ENCODE measurements around the gene STX10. TPM values are rescaled to one million over a fixed set of nuclear protein-coding genes. Genes with fewer than 3 reads are reported as not detected.

The STX10 gene
- total and polyA plus RNA-seq, 3 donors from 2014 or later: 18.1 to 37.6 (median 27.2) TPM

GRCh38 chr19:13095934-13096927, 53.9 kb downstream of the STX10 start:
- Histone ChIP-seq H3K27ac (peak overlapping the region; percentile 18 to 65), H3K27me3 (no peaks in the 10 kb centered on the region), H3K36me3 (ENCODE audit: low read depth, missing control alignments) (no peaks in the 10 kb centered on the region), H3K4me3 (peak overlapping the region in 1 of 2 donors; percentile 58), H3K9me3 (no peaks in the 10 kb centered on the region), H3K4me1 (peaks cover 32% of the 10 kb centered on the region)
- 38 to 53% methylated on average over 29 to 40 of the region's 44 CpGs for WGBS, 2 donors
- TF ChIP-seq CTCF (IDR thresholded peaks at IDR 0.05) (peak in 1 of 3 experiments; percentile 13), POLR2A (IDR thresholded peaks at IDR 0.05) (no peak)
- intact Hi-C loops (cut with DNase I; ENCODE audit: low total_unique reads): no loop called here
- DNase-seq: no peak

GRCh38 chr19:13095393-13095784, 54.8 kb downstream of the STX10 start:
- H3K9me3 ChIP-seq: no peaks in the 10 kb centered on the region
- 48 to 66% methylated on average over 14 to 21 of the region's 25 CpGs for whole genome bisulfite sequencing, 2 donors
- peaks cover 39% of the 10 kb centered on the region for H3K4me1 ChIP-seq
- H3K27ac ChIP-seq: peak overlapping the region; percentile 18 to 65
- no peaks in the 10 kb centered on the region for H3K36me3 ChIP-seq (ENCODE audit: low read depth, missing control alignments)
- H3K4me3 ChIP-seq: peak overlapping the region; percentile 6 to 27
- H3K27me3 ChIP-seq: no peaks in the 10 kb centered on the region
- DNase-seq: no peak
- TF ChIP-seq POLR2A (IDR thresholded peaks at IDR 0.05): no peak
- TF ChIP-seq CTCF (IDR thresholded peaks at IDR 0.05): no peak
- intact Hi-C loops (cut with DNase I; ENCODE audit: low total_unique reads): no loop called here

- Histone ChIP-seq H3K27ac (peak overlapping the region; percentile 18 to 65), H3K4me1 (peaks cover 44% of the 10 kb centered on the region), H3K27me3 (no peaks in the 10 kb centered on the region), H3K36me3 (ENCODE audit: low read depth, missing control alignments) (no peaks in the 10 kb centered on the region), H3K9me3 (no peaks in the 10 kb centered on the region), H3K4me3 (peak overlapping the region in 1 of 2 donors; percentile 27)
- no peak for DNase-seq
- TF ChIP-seq CTCF (IDR thresholded peaks at IDR 0.05): no peak
- no peak for TF ChIP-seq POLR2A (IDR thresholded peaks at IDR 0.05)
- 54% methylated on average over 11 to 14 of the region's 16 CpGs for WGBS, 2 donors
- intact Hi-C loops (cut with DNase I; ENCODE audit: low total_unique reads): no loop called here
Observed at GRCh38 chr19:13094771-13095392, 55.3 kb downstream of the STX10 start.

GRCh38 chr19:13094106-13094504, 56.1 kb downstream of the STX10 start:
- no peaks in the 10 kb centered on the region for H3K9me3 ChIP-seq
- no peaks in the 10 kb centered on the region for H3K36me3 ChIP-seq (ENCODE audit: low read depth, missing control alignments)
- peaks cover 45% of the 10 kb centered on the region for H3K4me1 ChIP-seq
- TF ChIP-seq POLR2A (IDR thresholded peaks at IDR 0.05) (no peak), CTCF (IDR thresholded peaks at IDR 0.05) (no peak)
- 58 to 66% methylated on average over 5 of the region's 5 CpGs for WGBS, 2 donors
- H3K27me3 ChIP-seq: no peaks in the 10 kb centered on the region
- no peak overlapping the region for H3K4me3 ChIP-seq
- no peak for DNase-seq
- H3K27ac ChIP-seq: peak overlapping the region in 1 of 2 donors; percentile 80
- intact Hi-C loops (cut with DNase I; ENCODE audit: low total_unique reads): no loop called here

Other genes starting within 250 kb of the STX10 start
- 10 to 100 TPM; 12.3 to 20.4 TPM for gene SYCE2, start 231.1 kb downstream of the STX10 start, total RNA-seq
- 61.1 TPM for gene SYCE2, start 231.1 kb downstream of the STX10 start, polyA plus RNA-seq (ENCODE audit: insufficient read depth, low read depth, low replicate concordance)
- 10 to 100 TPM; 53.8 to 65.3 TPM for gene FARSA, start 216.7 kb downstream of the STX10 start, total RNA-seq
- gene FARSA, start 216.7 kb downstream of the STX10 start, polyA plus RNA-seq (ENCODE audit: insufficient read depth, low read depth, low replicate concordance): 55.1 TPM
- 100 to 1,000 TPM; 389 to 467 TPM for gene CALR, start 211.8 kb downstream of the STX10 start, total RNA-seq
- gene CALR, start 211.8 kb downstream of the STX10 start, polyA plus RNA-seq (ENCODE audit: insufficient read depth, low read depth, low replicate concordance): 538 TPM
- 100 to 1,000 TPM; 114 to 136 TPM for gene RAD23A, start 204.5 kb downstream of the STX10 start, total RNA-seq
- gene RAD23A, start 204.5 kb downstream of the STX10 start, polyA plus RNA-seq (ENCODE audit: insufficient read depth, low read depth, low replicate concordance): 174 TPM
- gene GADD45GIP1, start 193.2 kb downstream of the STX10 start, total RNA-seq: 10 to 100 TPM; 32.2 to 39.8 TPM
- gene GADD45GIP1, start 193.2 kb downstream of the STX10 start, polyA plus RNA-seq (ENCODE audit: insufficient read depth, low read depth, low replicate concordance): 21.6 TPM
- 1 to 10 TPM; 1.4 to 2.8 TPM for gene DAND5, start 180.8 kb downstream of the STX10 start, total RNA-seq
- gene DAND5, start 180.8 kb downstream of the STX10 start, polyA plus RNA-seq (ENCODE audit: insufficient read depth, low read depth, low replicate concordance): 0.16 TPM
- 10 to 100 TPM; 51.7 to 62.4 TPM for gene NFIX, start 154.9 kb downstream of the STX10 start, total RNA-seq
- 47.4 TPM for gene NFIX, start 154.9 kb downstream of the STX10 start, polyA plus RNA-seq (ENCODE audit: insufficient read depth, low read depth, low replicate concordance)
- gene LYL1, start 47.5 kb downstream of the STX10 start, total RNA-seq: 10 to 100 TPM; 15.9 to 35.8 TPM
- 21.9 TPM for gene LYL1, start 47.5 kb downstream of the STX10 start, polyA plus RNA-seq (ENCODE audit: insufficient read depth, low read depth, low replicate concordance)
- 10 to 100 TPM; 44.8 to 50.0 TPM for gene TRMT1, start 33.6 kb downstream of the STX10 start, total RNA-seq
- gene TRMT1, start 33.6 kb downstream of the STX10 start, polyA plus RNA-seq (ENCODE audit: insufficient read depth, low read depth, low replicate concordance): 35.9 TPM
- 100 to 1,000 TPM in 1 of 2 donors, 10 to 100 TPM in 1; 75.9 to 102 TPM for gene NACC1, start 32.1 kb downstream of the STX10 start, total RNA-seq
- gene NACC1, start 32.1 kb downstream of the STX10 start, polyA plus RNA-seq (ENCODE audit: insufficient read depth, low read depth, low replicate concordance): 38.2 TPM
- gene IER2, start within 50 bp of the STX10 start, total RNA-seq: 10 to 100 TPM; 18.1 to 29.4 TPM
- 23.3 TPM for gene IER2, start within 50 bp of the STX10 start, polyA plus RNA-seq (ENCODE audit: insufficient read depth, low read depth, low replicate concordance)

All from testis (tissue), 3 donors.